Mononuclear cell (primary cell): Measurements from ENCODE around the gene HOXB9. TPM values are rescaled to one million over a fixed set of nuclear protein-coding genes. Genes with fewer than 3 reads are reported as not detected.
A peak's percentile ranks its signal among the peaks of the same experiment; 100 is the strongest.

ENCODE experiments used
- H3K27me3 ChIP-seq: 2 replicates; pipeline ENCODE4 v1.6.0; 2011; ENCODE audit warnings: low read length, control low read depth; ENCODE audit not compliant: insufficient read depth
- H3K4me1 ChIP-seq: 2 replicates; pipeline ENCODE4 v1.5.1; 2011; ENCODE audit warnings: mild to moderate bottlenecking, low read length, control low read depth; ENCODE audit not compliant: insufficient read depth
- H3K4me3 ChIP-seq: 2 replicates; pipeline ENCODE4 v1.5.1; 2011; ENCODE audit warnings: mild to moderate bottlenecking, low read length, moderate library complexity
- H3K9me3 ChIP-seq: 2 replicates; pipeline ENCODE4 v1.5.1; 2011; ENCODE audit warnings: low read depth, mild to moderate bottlenecking, control low read depth, low read length
- total RNA-seq: library from RNA; depleted of rRNA; stranded (reverse); fragments of >200 nt; gene quantifications from one replicate; pipeline ENCODE4 v1.2.3, GENCODE V29; 2012

Gene HOXB9
- total RNA-seq, 1 donor: not detected

DNA sequence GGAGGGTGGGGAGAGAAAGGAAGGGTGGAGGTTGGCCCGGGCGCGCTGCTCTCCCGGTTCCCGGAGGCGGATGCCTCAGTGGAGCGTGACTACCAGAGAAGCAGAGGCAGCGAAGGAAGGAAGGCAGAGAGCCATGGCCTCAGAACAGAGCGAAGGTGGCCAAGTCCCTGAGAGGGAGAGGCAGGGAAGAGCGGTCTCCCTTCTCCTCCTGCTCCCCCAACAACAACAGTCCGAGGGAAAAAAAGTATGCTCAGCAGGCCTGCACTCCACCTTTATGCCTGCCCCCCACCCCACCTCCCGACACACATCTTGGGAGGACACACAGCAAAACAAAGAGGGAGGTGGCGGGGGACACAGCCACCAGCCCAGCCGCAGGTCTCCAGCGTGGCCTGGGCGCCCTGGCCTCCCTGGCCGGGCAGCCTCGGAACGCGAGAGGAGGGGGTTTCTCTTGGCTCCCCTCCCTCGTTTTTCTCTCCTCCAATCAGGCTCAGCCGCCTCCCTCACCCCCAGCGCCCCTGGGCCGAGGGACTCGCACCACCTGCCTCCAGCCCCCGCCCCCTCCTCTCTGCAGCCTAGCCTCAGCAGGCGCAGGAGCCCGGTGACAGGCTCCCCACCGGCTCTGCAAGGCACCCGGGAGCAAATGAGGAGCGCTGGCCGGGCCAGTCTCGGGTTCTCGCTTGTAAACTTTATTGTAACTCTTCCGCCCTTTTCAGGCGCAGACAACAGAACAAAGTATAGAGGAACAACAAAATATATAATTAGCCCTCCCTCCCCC lies 14.3 kb downstream of the HOXB9 start:
- H3K9me3 ChIP-seq: no peaks in the 10 kb centered on the region
- H3K4me1 ChIP-seq: peaks cover 44% of the 10 kb centered on the region
- H3K4me3 ChIP-seq: no peak overlapping the region
- peaks cover 88% of the 10 kb centered on the region for H3K27me3 ChIP-seq

DNA sequence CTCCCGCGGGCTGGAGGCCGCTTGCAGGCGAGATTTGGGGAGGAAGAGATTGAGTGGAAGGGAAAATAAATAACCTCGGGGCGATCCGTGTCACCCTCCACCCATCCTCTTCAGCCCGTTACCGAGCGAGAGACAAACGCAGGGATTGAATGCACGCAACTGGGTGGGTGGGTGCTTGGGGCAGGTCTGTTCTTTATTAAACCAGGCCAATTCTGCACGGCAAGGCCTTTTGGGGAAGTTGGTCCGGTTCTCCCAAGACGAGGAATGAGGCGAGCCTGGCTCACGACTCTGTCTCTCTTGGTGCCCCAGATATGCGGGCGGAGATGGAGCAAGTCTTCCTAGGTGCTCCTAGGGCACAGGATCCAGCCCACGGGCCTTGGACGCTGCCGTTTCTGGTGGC lies 14.9 kb downstream of the HOXB9 start:
- Histone ChIP-seq H3K4me3 (peak overlapping the region; percentile 38), H3K27me3 (peaks cover 88% of the 10 kb centered on the region), H3K4me1 (peaks cover 44% of the 10 kb centered on the region), H3K9me3 (no peaks in the 10 kb centered on the region)

DNA sequence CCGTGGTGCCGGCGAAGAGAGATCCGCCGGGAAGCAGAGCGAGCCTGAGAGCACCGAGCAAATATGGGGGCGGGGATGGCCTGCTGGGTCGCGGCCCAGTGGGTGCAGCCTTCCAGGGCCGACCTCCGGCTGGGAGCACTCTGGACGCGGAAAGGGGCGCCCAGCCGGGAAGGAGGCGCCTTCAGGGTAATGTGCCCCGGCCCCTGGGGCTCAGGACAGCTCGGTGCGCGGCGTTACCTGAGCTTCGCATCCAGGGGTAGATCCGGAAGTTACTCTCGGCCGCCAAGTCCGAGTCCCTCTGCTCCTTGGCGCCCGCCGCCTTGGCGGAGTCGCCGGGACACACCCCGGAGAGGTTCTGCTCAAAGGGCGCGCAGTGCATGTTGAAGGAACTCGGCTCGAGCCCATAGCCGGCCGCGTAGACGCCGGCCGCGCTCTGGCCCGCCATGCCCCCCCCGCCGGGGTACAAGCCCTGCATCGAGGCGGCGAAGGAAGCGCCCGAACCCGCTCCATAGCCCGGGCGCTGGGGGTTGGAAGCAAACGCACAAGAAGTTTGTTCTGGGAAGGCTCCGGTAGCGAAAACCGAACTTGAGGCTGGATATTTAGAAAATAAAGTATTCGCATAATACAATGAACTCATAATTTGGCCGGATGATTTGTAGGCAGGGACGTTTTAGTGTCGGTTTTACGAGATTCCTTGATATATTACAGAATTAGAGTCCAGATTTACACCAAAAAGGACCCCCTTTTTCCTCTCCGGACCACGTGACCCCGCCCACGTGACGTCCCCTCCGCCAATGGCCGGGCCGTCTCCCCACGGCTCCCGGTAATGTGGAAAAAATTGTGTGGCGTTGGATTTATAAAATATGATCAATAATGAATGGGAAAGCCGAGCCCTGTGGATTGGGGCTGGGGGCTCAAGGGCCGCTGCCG lies 15.6 kb downstream of the HOXB9 start, which contains the start of gene HOXB7:
HOXB7 (minus strand) TSS at position 736 of the 930 bp plus-strand sequence; CDS start at position 637, 99 bp downstream.
- Histone ChIP-seq H3K27me3 (peaks cover 86% of the 10 kb centered on the region), H3K4me3 (peak within 1 kb of the TSS; percentile 38), H3K4me1 (peaks cover 44% of the 10 kb centered on the region), H3K9me3 (no peaks in the 10 kb centered on the region)

DNA sequence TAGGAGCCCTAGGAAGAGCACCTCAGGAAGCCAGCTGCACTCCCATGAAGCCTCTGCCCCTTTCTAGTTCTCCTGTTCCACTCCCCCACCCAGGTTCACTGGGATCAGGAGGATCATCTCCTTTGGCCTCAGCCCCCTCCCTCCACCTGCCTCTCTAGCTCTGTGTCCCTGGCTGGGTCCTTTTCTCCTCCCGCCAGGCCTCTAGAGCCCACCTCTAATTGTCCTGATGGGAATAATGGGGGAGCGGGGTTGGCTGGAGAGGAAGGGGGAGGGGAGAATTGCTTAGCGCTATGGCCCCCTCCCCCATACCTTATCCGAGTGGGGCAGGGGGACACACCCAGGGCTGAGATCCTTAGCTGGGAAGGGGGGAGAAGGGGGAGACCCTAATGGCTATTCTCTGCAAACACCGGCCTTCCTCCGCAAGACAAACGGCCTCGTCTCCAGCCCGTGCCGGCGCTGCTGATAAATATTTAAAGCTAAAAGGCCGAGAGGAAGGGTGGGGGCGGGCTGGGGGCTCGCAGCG lies 16.3 kb downstream of the HOXB9 start:
- peaks cover 86% of the 10 kb centered on the region for H3K27me3 ChIP-seq
- peak overlapping the region; percentile 38 for H3K4me3 ChIP-seq
- H3K4me1 ChIP-seq: peaks cover 44% of the 10 kb centered on the region
- H3K9me3 ChIP-seq: no peaks in the 10 kb centered on the region

DNA sequence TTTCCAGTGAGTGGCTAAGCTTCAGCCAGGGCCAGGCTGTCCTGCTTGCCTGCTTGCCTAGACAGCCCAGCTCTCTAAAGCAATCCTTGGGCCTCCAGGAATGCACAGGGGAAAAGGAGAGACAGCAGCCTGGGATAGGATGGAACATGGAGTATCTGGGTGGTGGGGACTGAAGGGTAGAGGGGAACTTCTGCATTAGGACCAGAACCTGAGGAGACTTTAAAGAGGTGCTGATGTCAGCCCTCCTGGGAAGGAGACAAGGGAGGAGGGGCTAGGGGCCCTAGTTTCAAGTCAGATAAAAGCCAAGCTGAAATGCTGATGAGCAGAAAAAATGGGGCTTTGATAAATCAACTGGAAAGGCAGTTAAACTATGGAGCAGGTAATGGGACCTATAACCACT lies 17.1 kb downstream of the HOXB9 start:
- H3K4me1 ChIP-seq: peaks cover 40% of the 10 kb centered on the region
- no peak overlapping the region for H3K4me3 ChIP-seq
- H3K9me3 ChIP-seq: no peaks in the 10 kb centered on the region
- peaks cover 88% of the 10 kb centered on the region for H3K27me3 ChIP-seq

DNA sequence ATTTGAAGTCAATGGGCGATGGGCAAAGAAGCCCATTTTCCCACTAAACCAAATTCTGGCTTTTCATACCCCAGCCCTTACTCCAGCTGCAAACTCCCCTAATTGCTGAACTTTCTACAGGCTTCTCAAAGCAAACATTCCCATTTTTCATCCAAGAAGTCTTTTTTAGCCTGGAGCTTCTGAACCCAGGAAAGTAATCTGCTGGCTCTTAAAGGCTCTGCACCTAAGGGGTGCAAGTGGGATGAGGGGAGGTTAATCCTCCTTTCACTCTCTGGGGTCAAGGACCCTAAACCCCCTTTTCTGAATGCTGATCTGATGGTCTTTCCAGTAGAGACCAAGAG lies 17.7 kb downstream of the HOXB9 start:
- Histone ChIP-seq H3K4me3 (no peak overlapping the region), H3K4me1 (peaks cover 36% of the 10 kb centered on the region), H3K27me3 (peaks cover 89% of the 10 kb centered on the region), H3K9me3 (no peaks in the 10 kb centered on the region)

DNA sequence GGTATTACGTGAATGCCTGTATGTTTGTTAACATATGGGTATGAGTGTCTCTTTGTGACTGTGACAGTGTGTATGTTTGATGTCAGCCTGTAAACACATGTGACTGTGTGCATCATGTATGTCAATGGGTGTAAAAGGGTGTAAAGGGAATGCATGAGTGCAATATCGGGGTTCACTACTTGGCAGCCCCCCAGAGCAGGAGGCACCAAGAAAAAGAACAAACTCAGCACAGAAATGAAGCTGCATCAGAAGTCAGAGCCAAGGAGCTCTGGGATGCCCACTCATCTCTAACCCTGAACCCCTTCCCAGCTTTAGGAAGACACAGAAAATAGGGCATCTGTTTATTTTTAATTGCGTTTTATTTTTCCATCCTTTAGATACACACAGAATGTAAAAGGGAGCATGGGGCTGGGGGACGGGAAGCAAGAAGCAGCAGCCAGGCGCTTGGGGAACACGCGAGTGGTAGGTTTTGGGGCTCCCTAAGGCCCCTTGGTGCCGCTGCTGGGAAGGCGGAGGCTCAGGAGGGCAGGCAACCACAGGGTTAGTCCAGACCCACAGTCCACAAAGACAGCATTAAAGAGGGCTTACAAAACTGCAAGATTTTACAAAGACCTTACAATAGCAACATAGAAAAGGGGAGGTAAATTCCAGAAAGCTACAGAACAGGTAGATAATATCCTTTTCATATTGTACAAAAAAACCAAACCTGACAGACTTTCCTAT lies 19.1 kb downstream of the HOXB9 start:
- H3K27me3 ChIP-seq: peaks cover 93% of the 10 kb centered on the region
- H3K4me3 ChIP-seq: no peak overlapping the region
- H3K4me1 ChIP-seq: peaks cover 30% of the 10 kb centered on the region
- H3K9me3 ChIP-seq: no peaks in the 10 kb centered on the region

DNA sequence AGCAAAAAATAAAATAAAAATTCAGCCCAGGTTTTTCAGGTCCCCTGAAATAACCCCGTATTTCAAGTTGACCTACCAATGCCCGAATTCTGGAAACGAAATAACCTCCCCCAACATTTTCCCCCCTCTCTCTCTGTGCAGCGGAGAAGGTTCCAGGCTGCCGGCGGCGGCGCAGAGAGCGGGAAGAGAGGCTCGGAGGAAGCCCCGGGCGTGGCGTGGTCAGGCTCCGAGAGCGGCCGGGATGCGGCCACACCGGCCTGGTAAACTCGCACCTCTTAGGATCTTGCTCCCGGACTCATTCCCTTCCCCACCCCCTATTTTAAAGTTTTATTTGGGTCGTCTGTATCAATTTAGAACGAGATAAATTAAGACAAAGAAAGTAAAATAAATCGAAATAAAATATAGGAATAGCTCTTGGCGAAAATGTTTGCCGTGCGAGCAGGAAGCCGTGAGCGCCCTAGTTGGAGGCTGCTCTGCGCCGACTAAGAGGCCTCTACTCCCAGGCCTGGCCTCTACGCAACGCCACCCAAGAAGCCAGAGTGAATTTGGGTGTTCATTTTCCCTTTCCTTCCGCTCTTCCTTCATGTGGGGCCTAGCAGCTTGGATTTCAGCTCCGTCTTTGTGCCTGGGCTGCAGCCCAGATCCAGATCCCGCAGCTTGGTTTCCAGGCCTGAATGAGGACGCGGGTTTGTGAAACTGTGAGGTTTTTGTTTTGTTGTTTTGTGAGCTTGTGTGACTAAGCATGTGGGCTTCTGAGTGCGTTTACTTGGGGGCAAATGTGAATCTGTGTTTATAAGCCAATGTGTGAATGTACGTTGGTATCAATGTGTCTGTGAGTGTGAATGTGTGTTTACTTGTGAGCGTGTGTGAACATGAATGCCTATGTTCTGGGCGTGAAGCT lies 19.9 kb downstream of the HOXB9 start:
- H3K27me3 ChIP-seq: peaks cover 93% of the 10 kb centered on the region
- H3K9me3 ChIP-seq: no peaks in the 10 kb centered on the region
- H3K4me1 ChIP-seq: peaks cover 22% of the 10 kb centered on the region
- no peak overlapping the region for H3K4me3 ChIP-seq

DNA sequence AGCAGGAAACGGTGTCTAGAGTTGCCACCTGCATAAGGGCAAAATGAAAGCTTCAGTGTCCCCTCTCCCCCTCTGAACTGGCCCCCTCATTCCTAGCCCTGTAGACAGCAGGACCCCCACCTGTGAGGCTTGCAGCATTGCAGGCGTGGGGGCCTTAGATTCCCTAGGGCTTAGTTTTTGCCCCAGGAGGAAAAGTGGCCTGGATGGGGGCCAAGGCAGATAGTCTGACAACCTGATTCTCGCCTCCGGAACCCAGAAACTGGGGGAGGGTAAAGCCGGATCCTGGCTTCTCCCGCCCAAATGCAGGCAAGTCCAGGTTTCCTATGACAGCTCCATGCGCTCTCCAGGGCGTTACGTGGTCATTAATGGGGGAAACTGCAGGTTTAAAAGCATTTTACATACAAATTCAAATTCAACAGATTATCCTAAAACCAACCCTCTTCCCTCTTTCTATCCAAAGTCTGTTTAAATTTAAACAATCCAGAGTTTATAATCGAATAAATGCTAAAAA lies 20.7 kb downstream of the HOXB9 start:
- Histone ChIP-seq H3K4me1 (peaks cover 15% of the 10 kb centered on the region), H3K9me3 (no peaks in the 10 kb centered on the region), H3K4me3 (no peak overlapping the region), H3K27me3 (peaks cover 93% of the 10 kb centered on the region)

DNA sequence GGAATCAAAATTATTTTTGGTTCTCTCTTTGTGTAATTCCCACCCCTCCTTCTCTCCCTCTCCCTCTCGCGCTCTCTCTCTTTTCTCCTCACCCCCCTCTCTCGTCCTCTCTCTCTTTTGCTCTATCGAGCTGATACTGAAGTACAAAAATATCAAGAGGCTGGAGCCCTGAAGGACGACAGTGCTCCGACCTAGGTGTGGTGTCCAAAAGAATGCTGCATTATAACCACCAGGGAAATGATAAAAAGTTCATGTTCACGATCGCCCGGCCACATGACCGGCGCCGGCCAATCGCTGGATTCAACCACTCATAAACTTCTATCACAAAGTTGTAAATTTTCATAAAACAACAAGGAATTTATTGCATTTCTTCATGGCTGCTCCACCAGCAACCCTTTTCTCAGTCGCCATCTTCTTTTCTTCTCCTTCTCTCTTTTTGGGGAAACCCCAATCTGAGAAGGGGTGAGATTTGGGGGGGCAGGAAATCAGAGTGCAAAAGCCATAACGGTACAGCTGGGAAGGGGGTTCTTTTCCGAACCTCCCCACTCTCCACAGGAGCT lies 21.3 kb downstream of the HOXB9 start, which contains the start of gene HOXB6:
HOXB6 (minus strand) TSS at position 217 of the 560 bp plus-strand sequence. CDS start 6,836 bp downstream, outside the sequence.
- Histone ChIP-seq H3K4me1 (peaks cover 8% of the 10 kb centered on the region), H3K9me3 (no peaks in the 10 kb centered on the region), H3K4me3 (no peak within 1 kb of the TSS), H3K27me3 (peaks cover 93% of the 10 kb centered on the region)

DNA sequence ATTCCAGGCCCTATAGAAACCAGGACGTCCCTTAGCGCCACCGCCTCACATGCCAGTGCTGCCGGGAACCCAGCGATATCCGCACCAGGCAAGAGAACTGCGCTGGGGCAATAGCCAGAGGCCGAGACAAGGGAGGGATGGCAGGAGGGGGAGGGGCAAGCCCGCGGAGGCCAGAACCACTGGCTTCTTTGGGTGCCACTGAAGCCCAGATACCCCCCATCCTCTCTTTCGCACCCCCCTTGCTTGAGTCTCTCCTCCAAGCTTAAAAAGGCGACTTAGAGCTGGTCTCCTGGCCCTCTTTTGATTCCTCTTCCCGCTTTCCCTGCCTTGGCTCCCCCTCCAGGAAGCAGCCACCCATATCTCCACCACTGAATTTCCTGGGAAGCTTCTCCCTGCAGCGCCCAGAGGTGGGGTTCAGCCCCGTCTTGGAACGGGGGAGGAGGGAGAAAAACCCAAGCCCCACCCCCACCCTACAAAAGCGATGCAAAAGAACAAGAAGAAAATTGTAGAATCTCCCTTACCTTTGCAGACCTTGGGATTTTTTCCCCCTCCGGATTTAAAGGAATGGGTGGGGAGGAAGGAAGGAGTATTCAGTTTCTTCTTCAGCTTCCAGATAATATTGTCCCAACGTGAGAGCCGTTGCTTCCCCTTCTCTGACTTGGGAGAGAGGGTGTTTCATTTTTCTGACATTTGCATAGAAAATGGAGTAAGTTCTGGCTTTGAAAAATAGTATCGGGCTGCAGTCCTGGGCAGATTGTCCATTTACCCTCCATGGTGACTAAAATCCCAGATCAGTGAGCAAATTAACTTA lies 22.0 kb downstream of the HOXB9 start:
- peaks cover 93% of the 10 kb centered on the region for H3K27me3 ChIP-seq

DNA sequence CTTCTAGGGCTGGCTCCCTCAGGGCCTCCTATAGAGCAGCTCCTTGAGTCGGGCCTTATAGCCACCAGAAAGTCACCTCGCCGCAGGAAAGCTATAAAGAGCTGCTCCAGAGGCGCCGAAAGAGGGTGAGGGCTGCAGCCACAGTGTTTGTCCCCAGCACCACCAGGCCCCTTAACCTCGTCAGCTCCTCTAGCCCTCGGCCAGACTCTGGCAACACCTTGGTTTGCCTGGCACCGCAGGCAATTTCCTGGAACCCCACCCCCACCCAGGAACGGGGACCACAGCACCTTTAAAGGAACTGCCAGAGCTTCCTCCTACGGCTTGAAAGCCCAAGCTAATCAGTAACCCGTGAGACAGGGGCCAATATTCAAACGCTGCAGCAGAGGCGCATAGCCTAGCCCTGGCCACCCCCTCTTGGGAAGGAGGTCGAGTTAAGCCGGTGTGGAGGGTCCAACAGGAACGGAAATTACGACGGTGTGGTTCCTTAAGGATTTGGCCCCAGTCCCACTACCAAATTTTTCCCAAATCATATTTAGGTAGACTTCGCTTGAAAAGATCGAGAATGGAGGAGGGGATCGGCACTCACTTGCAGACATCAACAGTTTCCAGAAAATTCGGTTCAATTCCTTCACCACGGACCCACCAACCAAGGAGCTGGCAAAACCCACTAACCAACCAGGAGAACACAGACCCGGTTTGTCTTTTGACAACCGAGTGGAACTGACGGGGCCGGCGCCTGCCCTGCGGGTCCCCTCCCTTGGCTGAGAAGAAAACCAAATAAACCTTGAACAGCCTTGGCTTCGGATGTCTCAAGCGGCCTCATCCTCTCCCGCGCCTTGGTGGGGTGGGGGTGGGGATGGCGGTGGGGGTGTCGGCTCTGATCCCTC lies 24.4 kb downstream of the HOXB9 start:
- Histone ChIP-seq H3K9me3 (no peaks in the 10 kb centered on the region), H3K4me3 (no peak overlapping the region), H3K27me3 (peaks cover 96% of the 10 kb centered on the region), H3K4me1 (peaks cover 22% of the 10 kb centered on the region)

More for the DNA sequence above, 22.0 kb downstream of the HOXB9 start:
- Histone ChIP-seq H3K9me3 (no peaks in the 10 kb centered on the region), H3K4me3 (no peak overlapping the region), H3K4me1 (peaks cover 6% of the 10 kb centered on the region)
